Mammary epithelial cell (primary cell): ENCODE data around the gene ZNF414.

Experiments used
- EZH2 ChIP-seq: IDR thresholded peaks from 2 replicates; pipeline ENCODE4 v1.6.1; 2012; ENCODE audit warnings: low read length, inconsistent platforms, borderline replicate concordance
- TF ChIP-seq, protein P1 (sequence below), 2 donors: IDR thresholded peaks in 1 of 2; conservative IDR thresholded peaks in 1 of 2; 2 replicates each; pipeline ENCODE4 v1.5.1; 2011 to 2012; ENCODE audit warnings: inconsistent platforms in 2 of 2, low read length in 2 of 2, mild to moderate bottlenecking in 2 of 2, control low read depth in 1 of 2, low read depth in 1 of 2; ENCODE audit not compliant: insufficient read depth in 1 of 2; ENCODE audit errors: extremely low read depth in 1 of 2

- TF ChIP-seq, protein P1, sequence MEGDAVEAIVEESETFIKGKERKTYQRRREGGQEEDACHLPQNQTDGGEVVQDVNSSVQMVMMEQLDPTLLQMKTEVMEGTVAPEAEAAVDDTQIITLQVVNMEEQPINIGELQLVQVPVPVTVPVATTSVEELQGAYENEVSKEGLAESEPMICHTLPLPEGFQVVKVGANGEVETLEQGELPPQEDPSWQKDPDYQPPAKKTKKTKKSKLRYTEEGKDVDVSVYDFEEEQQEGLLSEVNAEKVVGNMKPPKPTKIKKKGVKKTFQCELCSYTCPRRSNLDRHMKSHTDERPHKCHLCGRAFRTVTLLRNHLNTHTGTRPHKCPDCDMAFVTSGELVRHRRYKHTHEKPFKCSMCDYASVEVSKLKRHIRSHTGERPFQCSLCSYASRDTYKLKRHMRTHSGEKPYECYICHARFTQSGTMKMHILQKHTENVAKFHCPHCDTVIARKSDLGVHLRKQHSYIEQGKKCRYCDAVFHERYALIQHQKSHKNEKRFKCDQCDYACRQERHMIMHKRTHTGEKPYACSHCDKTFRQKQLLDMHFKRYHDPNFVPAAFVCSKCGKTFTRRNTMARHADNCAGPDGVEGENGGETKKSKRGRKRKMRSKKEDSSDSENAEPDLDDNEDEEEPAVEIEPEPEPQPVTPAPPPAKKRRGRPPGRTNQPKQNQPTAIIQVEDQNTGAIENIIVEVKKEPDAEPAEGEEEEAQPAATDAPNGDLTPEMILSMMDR (conservative IDR thresholded peaks at IDR 0.05 in 1 of 2, IDR thresholded peaks at IDR 0.05 in 1 of 2; ENCODE audit: extremely low read depth in 1 of 2, insufficient read depth in 1 of 2, low read depth in 1 of 2, low read length in 2 of 2): no peak
- no peak for TF ChIP-seq EZH2
These were observed 12.5 kb downstream of the ZNF414 start for GRCh38 chr19:8501516-8501915.
